ENCODE data around the gene CLDN5.
"Not testable (repeated sequence)": the region's sequence is repeated elsewhere in the genome, so short reads cannot be mapped to it uniquely, and the experiment has no call there.

The CLDN5 gene

GRCh38 chr22:19547620-19548019 lies 23.4 kb upstream of the CLDN5 start:
- DNase-seq = no peak

GRCh38 chr22:19546680-19547079 lies 22.5 kb upstream of the CLDN5 start:
- no peak for DNase-seq

GRCh38 chr22:19545935-19546207 lies 21.7 kb upstream of the CLDN5 start:
- DNase-seq = no peak

- DNase-seq = no peak
These were observed 19.9 kb upstream of the CLDN5 start for GRCh38 chr22:19543970-19544708.

GRCh38 chr22:19540394-19540793 lies 16.2 kb upstream of the CLDN5 start:
- DNase-seq = no peak

- no peak for DNase-seq
These were observed 13.8 kb upstream of the CLDN5 start for GRCh38 chr22:19537941-19538488.

GRCh38 chr22:19536564-19536963 lies 12.4 kb upstream of the CLDN5 start:
- no peak for DNase-seq

- DNase-seq = peak; percentile 18
These were observed 10.8 kb upstream of the CLDN5 start for GRCh38 chr22:19535001-19535400.

- no peak for DNase-seq
These were observed 9.6 kb upstream of the CLDN5 start for GRCh38 chr22:19533857-19534256.

- DNase-seq = no peak
These were observed 8.9 kb upstream of the CLDN5 start for GRCh38 chr22:19533049-19533626.

- DNase-seq = not testable (repeated sequence)
These were observed 7.1 kb upstream of the CLDN5 start for GRCh38 chr22:19531327-19531726.

GRCh38 chr22:19530751-19531150 lies 6.5 kb upstream of the CLDN5 start:
- DNase-seq = no peak

GRCh38 chr22:19529811-19530210 lies 5.6 kb upstream of the CLDN5 start:
- DNase-seq = no peak

- DNase-seq = no peak
These were observed 3.7 kb upstream of the CLDN5 start for GRCh38 chr22:19527861-19528417.

GRCh38 chr22:19527321-19527721 lies 3.1 kb upstream of the CLDN5 start:
- DNase-seq = no peak

- DNase-seq = no peak
These were observed 2.5 kb upstream of the CLDN5 start for GRCh38 chr22:19526702-19527111.

GRCh38 chr22:19526076-19526701 lies 2.0 kb upstream of the CLDN5 start:
- DNase-seq = no peak

- DNase-seq = no peak
These were observed 1.5 kb upstream of the CLDN5 start for GRCh38 chr22:19525666-19526065.

- no peak for DNase-seq
These were observed 978 bp upstream of the CLDN5 start for GRCh38 chr22:19525116-19525660.

- DNase-seq = peak; percentile 24
These were observed 705 bp downstream of the CLDN5 start for GRCh38 chr22:19523240-19524169.

- DNase-seq = peak; percentile 24
These were observed 1.4 kb downstream of the CLDN5 start for GRCh38 chr22:19522881-19523239.

- peak; percentile 97 for DNase-seq
These were observed 1.9 kb downstream of the CLDN5 start for GRCh38 chr22:19522190-19522880.

Data from NCI-H1092 treated with DMSO at 0.1 percent for 48 hours (cell line).